Activated CD8-positive, alpha-beta memory T cell treated with anti-CD3 and anti-CD28 coated beads for 48 hours (primary cell): ENCODE measurements around the gene CST9L.
"Not testable (repeated sequence)": the region's sequence is repeated elsewhere in the genome, so short reads cannot be mapped to it uniquely, and the experiment has no call there.

Source experiments
- DNase-seq, 3 experiments: peaks; one replicate each; pipeline ENCODE4 v3.0.0-alpha.2; 2020; ENCODE audit warnings: low read depth in 2 of 3, low spot score in 2 of 3

CST9L gene

GRCh38 chr20:23586735-23587525, 18.6 kb upstream of the CST9L start:
- DNase-seq: no peak

- no peak for DNase-seq
Observed at GRCh38 chr20:23585808-23586734, 17.8 kb upstream of the CST9L start.

GRCh38 chr20:23585449-23585807, 17.1 kb upstream of the CST9L start:
- no peak for DNase-seq

GRCh38 chr20:23584434-23585199, 16.3 kb upstream of the CST9L start:
- no peak for DNase-seq

GRCh38 chr20:23583526-23583925, 15.2 kb upstream of the CST9L start:
- DNase-seq: no peak

- DNase-seq: no peak
Observed at GRCh38 chr20:23582293-23582692, 14.0 kb upstream of the CST9L start.

GRCh38 chr20:23581833-23582232, 13.5 kb upstream of the CST9L start:
- DNase-seq: not testable (repeated sequence)

- no peak for DNase-seq
Observed at GRCh38 chr20:23574977-23575376, 6.7 kb upstream of the CST9L start.

- no peak for DNase-seq
Observed at GRCh38 chr20:23570178-23570760, 2.0 kb upstream of the CST9L start.

GRCh38 chr20:23569570-23569969, 1.3 kb upstream of the CST9L start:
- no peak for DNase-seq

GRCh38 chr20:23568971-23569330, 667 bp upstream of the CST9L start:
- no peak for DNase-seq

- DNase-seq: no peak
Observed at GRCh38 chr20:23566199-23566932, 1.9 kb downstream of the CST9L start.

GRCh38 chr20:23565503-23566045, 2.7 kb downstream of the CST9L start:
- DNase-seq: no peak

GRCh38 chr20:23564927-23565326, 3.4 kb downstream of the CST9L start:
- no peak for DNase-seq

- no peak for DNase-seq
Observed at GRCh38 chr20:23562721-23563342, 5.5 kb downstream of the CST9L start.

- no peak for DNase-seq
Observed at GRCh38 chr20:23554401-23554800, 13.9 kb downstream of the CST9L start.

- no peak for DNase-seq
Observed at GRCh38 chr20:23551786-23552185, 16.5 kb downstream of the CST9L start.

- DNase-seq: no peak
Observed at GRCh38 chr20:23551383-23551782, 16.9 kb downstream of the CST9L start.

- DNase-seq: no peak
Observed at GRCh38 chr20:23550227-23550626, 18.1 kb downstream of the CST9L start.

- no peak for DNase-seq
Observed at GRCh38 chr20:23548408-23548807, 19.9 kb downstream of the CST9L start.
